ENCODE measurements around the gene TDRD15. TPM values are rescaled to one million over a fixed set of nuclear protein-coding genes. Genes with fewer than 3 reads are reported as not detected.

The TDRD15 gene
- total and polyA plus RNA-seq, 2 of the 4 experiments (the other 2 are of a cell fraction): not detected

DNA sequence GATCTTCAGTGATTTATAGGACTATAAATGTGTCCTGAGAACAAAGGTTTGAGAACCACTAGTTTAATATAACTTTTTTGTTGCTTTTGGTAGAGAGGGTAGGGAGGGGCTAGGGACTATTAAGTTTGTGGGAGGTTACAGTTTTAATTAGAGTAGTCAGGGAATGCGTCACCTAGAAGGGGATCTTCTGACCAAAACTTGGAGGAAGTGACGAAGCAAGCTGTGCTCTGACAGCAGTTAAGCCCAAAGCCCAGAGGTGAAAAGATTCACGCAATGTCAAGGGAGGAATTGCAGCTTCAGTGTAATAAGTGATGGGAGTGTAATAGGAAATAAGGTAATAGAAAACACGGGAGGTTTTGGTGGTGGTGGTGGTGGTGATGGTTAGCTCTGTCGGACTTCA, 8.1 kb downstream of the TDRD15 start:
- intact Hi-C loops (cut with micrococcal nuclease): no loop called here

More for the DNA sequence above, 8.1 kb downstream of the TDRD15 start:
- Histone ChIP-seq H3K36me3 (ENCODE audit: control insufficient read depth, insufficient read depth, low read length) (no peaks in the 10 kb centered on the region), H3K4me3 (ENCODE audit: insufficient read depth, low read depth, low read length) (no peak overlapping the region), H3K9me1 (ENCODE audit: insufficient read depth, low read length) (no peaks in the 10 kb centered on the region), H3K18ac (ENCODE audit: low read depth, low read length) (no peak overlapping the region), H2BK120ac (ENCODE audit: low read depth, low read length) (no peak overlapping the region), H2AFZ (replicated peaks; ENCODE audit: low read length, poor library complexity) (no peak overlapping the region), H3K4ac (ENCODE audit: low read depth, low read length) (no peak overlapping the region), H3K23ac (ENCODE audit: low read depth, low read length) (no peak overlapping the region), H4K5ac (ENCODE audit: low read depth, low read length) (no peak overlapping the region), H2AK5ac (ENCODE audit: low read depth, low read length) (no peak overlapping the region), H3K79me1 (ENCODE audit: low read depth in 1 of 2, low read length in 2 of 2) (no peaks in the 10 kb centered on the region), H3K56ac (ENCODE audit: extremely low read depth, insufficient read depth, low read length) (no peak overlapping the region), H2AK9ac (replicated peaks; ENCODE audit: low read depth, low read length, poor library complexity) (no peak overlapping the region), H2BK20ac (ENCODE audit: low read depth, low read length) (no peak overlapping the region), H3K9ac (ENCODE audit: low read depth, low read length) (no peak overlapping the region), H2BK5ac (ENCODE audit: low read depth, low read length, poor library complexity, severe bottlenecking) (no peak overlapping the region), H3K14ac (replicated peaks; ENCODE audit: low read depth, low read length) (no peak overlapping the region), H4K8ac (ENCODE audit: low read depth in 2 of 2, low read length in 2 of 2) (no peak overlapping the region), H4K20me1 (ENCODE audit: insufficient read depth, low read length) (no peaks in the 10 kb centered on the region), H3K4me1 (ENCODE audit: control insufficient read depth, insufficient read depth, low read length) (no peaks in the 10 kb centered on the region), H3K27me3 (ENCODE audit: control insufficient read depth, insufficient read depth, low read length) (no peaks in the 10 kb centered on the region), H2BK15ac (ENCODE audit: low read depth, low read length) (no peak overlapping the region), H4K91ac (ENCODE audit: insufficient read depth, low read depth, low read length) (no peak overlapping the region), H3K27ac (ENCODE audit: insufficient read depth, low read length) (no peak overlapping the region), H3K9me3 (ENCODE audit: control insufficient read depth, insufficient read depth, low read length) (no peaks in the 10 kb centered on the region), H3K4me2 (ENCODE audit: low read depth, low read length) (no peak overlapping the region)
- TF ChIP-seq MAFK (IDR thresholded peaks at IDR 0.05; ENCODE audit: low read depth, low read length) (no peak), FOS (IDR thresholded peaks at IDR 0.05; ENCODE audit: low read depth, low read length) (no peak), MAZ (IDR thresholded peaks at IDR 0.05; ENCODE audit: borderline replicate concordance, low read depth, low read length) (no peak), NFE2L2 (IDR thresholded peaks at IDR 0.05; ENCODE audit: low read depth, low read length) (no peak)
- TF ChIP-seq, protein P1, sequence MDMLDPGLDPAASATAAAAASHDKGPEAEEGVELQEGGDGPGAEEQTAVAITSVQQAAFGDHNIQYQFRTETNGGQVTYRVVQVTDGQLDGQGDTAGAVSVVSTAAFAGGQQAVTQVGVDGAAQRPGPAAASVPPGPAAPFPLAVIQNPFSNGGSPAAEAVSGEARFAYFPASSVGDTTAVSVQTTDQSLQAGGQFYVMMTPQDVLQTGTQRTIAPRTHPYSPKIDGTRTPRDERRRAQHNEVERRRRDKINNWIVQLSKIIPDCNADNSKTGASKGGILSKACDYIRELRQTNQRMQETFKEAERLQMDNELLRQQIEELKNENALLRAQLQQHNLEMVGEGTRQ (IDR thresholded peaks at IDR 0.05; ENCODE audit: low read depth, low read length): no peak
- in situ Hi-C loops (cut with MboI; ENCODE audit: low sequenced_read_pairs) (no loop called here), dilution Hi-C loops (cut with HindIII; ENCODE audit: low sequenced_read_pairs, unreplicated experiment) (no loop called here)
- ChIA-PET CTCF (no interaction called here), POLR2A (ENCODE audit: unreplicated experiment) (no interaction called here)
- no peak for DNase-seq
- ATAC-seq (ENCODE audit: low read depth): no peak
- BruUV-seq (replicated peaks): no TSS peak
- WGBS, 2 experiments (ENCODE audit: extremely low coverage in 2 of 2, insufficient read length in 1 of 2): 40% methylated on average over 2 of the region's 5 CpGs; no CpG with 5 or more reads in 1 of the 2 experiments
